Activated T-helper 9 cell treated with anti-CD3 and anti-CD28 coated beads, Interleukin-2, amount 50 U/mL, for 16 hours (primary cell): ENCODE measurements around the gene SMC2.

Experiments
- DNase-seq: peaks from one replicate; pipeline ENCODE4 v3.0.0-alpha.2; 2020; ENCODE audit warnings: low read depth

The SMC2 gene

GRCh38 chr9:104093647-104094533 lies at the start of gene SMC2:
TSS of gene SMC2 (plus strand) at chr9:104094309. CDS start at chr9:104095385, 1,076 bp downstream.
- DNase-seq, result peak; percentile 89

- DNase-seq, result no peak
Measured at GRCh38 chr9:104068546-104068945, 25.6 kb upstream of the SMC2 start.

- DNase-seq, result no peak
Measured at GRCh38 chr9:104069288-104069687, 24.8 kb upstream of the SMC2 start.

- DNase-seq, result no peak
Measured at GRCh38 chr9:104071589-104071988, 22.5 kb upstream of the SMC2 start.

GRCh38 chr9:104073098-104073769 lies 20.9 kb upstream of the SMC2 start:
- DNase-seq, result no peak

- DNase-seq, result no peak
Measured at GRCh38 chr9:104073770-104074133, 20.4 kb upstream of the SMC2 start.

- DNase-seq, result no peak
Measured at GRCh38 chr9:104074876-104075275, 19.2 kb upstream of the SMC2 start.

GRCh38 chr9:104075801-104076753 lies 18.0 kb upstream of the SMC2 start:
- no peak for DNase-seq

GRCh38 chr9:104078596-104078995 lies 15.5 kb upstream of the SMC2 start:
- no peak for DNase-seq

- DNase-seq, result no peak
Measured at GRCh38 chr9:104080983-104081382, 13.1 kb upstream of the SMC2 start.

- no peak for DNase-seq
Measured at GRCh38 chr9:104082168-104082567, 11.9 kb upstream of the SMC2 start.

- DNase-seq, result no peak
Measured at GRCh38 chr9:104085525-104085924, 8.6 kb upstream of the SMC2 start.

- no peak for DNase-seq
Measured at GRCh38 chr9:104087894-104088293, 6.2 kb upstream of the SMC2 start.

GRCh38 chr9:104088416-104088815 lies 5.7 kb upstream of the SMC2 start:
- no peak for DNase-seq

GRCh38 chr9:104090578-104090977 lies 3.5 kb upstream of the SMC2 start:
- DNase-seq, result no peak

GRCh38 chr9:104091116-104091515 lies 3.0 kb upstream of the SMC2 start:
- no peak for DNase-seq

- DNase-seq, result no peak
Measured at GRCh38 chr9:104091708-104092107, 2.4 kb upstream of the SMC2 start.

GRCh38 chr9:104092192-104092591 lies 1.9 kb upstream of the SMC2 start:
- DNase-seq, result no peak

GRCh38 chr9:104092875-104093600 lies 1.1 kb upstream of the SMC2 start:
- DNase-seq, result no peak

GRCh38 chr9:104094534-104095015 lies 466 bp downstream of the SMC2 start:
- DNase-seq, result no peak

GRCh38 chr9:104099630-104100029 lies 5.5 kb downstream of the SMC2 start:
- DNase-seq, result no peak
